IMR-90 (cell line): ENCODE measurements around the gene G6PC2.

ENCODE experiments used
- CEBPB ChIP-seq: IDR thresholded peaks from 2 replicates; pipeline ENCODE4 v1.6.1; 2012; ENCODE audit warnings: low read depth, low read length, improper control_type of control experiment
- FOS ChIP-seq: fragments of 150-350 bp; IDR thresholded peaks from 2 replicates; pipeline ENCODE4 v1.6.1; 2016; ENCODE audit warnings: low read depth, low read length
- MAFK ChIP-seq: IDR thresholded peaks from 2 replicates; pipeline ENCODE4 v1.6.1; 2012; ENCODE audit warnings: low read depth, low read length, improper control_type of control experiment
- POLR2A ChIP-seq: IDR thresholded peaks from 2 replicates; pipeline ENCODE4 v1.6.1; 2012; ENCODE audit warnings: mild to moderate bottlenecking, low read depth, low read length
- RAD21 ChIP-seq: IDR thresholded peaks from 2 replicates; pipeline ENCODE4 v1.6.1; 2012; ENCODE audit warnings: low read length, improper control_type of control experiment
- RCOR1 ChIP-seq: IDR thresholded peaks from 2 replicates; pipeline ENCODE4 v1.6.1; 2012; ENCODE audit warnings: mild to moderate bottlenecking, low read length, improper control_type of control experiment; ENCODE audit not compliant: insufficient replicate concordance
- RFX5 ChIP-seq: IDR thresholded peaks from 2 replicates; pipeline ENCODE4 v1.8.0; 2012; ENCODE audit warnings: low read depth, mild to moderate bottlenecking, low read length, moderate library complexity
- TF ChIP-seq, protein P1 (sequence below): conservative IDR thresholded peaks from 2 replicates; pipeline ENCODE4 v1.5.1; 2012; ENCODE audit warnings: mild to moderate bottlenecking, low read depth, low read length, improper control_type of control experiment
- TF ChIP-seq, protein P2 (sequence below): fragments of 150-350 bp; IDR thresholded peaks from 2 replicates; pipeline ENCODE4 v1.6.1; 2017; ENCODE audit warnings: mild to moderate bottlenecking, antibody characterized with exemption, low read length, low read depth
- TF ChIP-seq, protein P3 (sequence below): fragments of 150-350 bp; IDR thresholded peaks from 2 replicates; pipeline ENCODE4 v1.6.1; 2016; ENCODE audit warnings: low read depth, mild to moderate bottlenecking, low read length, moderate library complexity, borderline replicate concordance

DNA sequence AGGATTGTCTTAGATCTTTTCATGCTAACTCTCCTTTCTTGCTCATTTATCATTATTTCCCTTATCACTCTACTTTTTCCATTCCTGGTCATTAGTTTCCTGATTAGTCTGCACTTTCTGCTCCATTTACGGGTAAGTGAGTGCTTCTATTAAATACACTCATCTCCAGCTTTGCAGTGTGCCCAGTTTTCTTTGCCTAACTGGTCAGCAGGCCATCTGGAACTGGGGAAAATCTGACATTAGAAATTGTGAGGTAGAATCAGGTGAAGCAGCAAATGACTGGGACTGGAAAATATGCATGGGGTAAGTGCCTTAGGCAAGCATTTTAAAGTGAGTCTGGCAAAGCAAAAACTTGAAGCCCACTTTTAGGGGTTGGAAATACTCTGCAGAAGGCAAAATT lies 29.2 kb downstream of the G6PC2 start:
- TF ChIP-seq RAD21 (no peak), POLR2A (no peak), RFX5 (no peak), RCOR1 (no peak), CEBPB (no peak), MAFK (no peak), FOS (no peak)
- TF ChIP-seq, protein P1, sequence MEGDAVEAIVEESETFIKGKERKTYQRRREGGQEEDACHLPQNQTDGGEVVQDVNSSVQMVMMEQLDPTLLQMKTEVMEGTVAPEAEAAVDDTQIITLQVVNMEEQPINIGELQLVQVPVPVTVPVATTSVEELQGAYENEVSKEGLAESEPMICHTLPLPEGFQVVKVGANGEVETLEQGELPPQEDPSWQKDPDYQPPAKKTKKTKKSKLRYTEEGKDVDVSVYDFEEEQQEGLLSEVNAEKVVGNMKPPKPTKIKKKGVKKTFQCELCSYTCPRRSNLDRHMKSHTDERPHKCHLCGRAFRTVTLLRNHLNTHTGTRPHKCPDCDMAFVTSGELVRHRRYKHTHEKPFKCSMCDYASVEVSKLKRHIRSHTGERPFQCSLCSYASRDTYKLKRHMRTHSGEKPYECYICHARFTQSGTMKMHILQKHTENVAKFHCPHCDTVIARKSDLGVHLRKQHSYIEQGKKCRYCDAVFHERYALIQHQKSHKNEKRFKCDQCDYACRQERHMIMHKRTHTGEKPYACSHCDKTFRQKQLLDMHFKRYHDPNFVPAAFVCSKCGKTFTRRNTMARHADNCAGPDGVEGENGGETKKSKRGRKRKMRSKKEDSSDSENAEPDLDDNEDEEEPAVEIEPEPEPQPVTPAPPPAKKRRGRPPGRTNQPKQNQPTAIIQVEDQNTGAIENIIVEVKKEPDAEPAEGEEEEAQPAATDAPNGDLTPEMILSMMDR = no peak
- TF ChIP-seq, protein P2, sequence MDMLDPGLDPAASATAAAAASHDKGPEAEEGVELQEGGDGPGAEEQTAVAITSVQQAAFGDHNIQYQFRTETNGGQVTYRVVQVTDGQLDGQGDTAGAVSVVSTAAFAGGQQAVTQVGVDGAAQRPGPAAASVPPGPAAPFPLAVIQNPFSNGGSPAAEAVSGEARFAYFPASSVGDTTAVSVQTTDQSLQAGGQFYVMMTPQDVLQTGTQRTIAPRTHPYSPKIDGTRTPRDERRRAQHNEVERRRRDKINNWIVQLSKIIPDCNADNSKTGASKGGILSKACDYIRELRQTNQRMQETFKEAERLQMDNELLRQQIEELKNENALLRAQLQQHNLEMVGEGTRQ = no peak
- TF ChIP-seq, protein P3, sequence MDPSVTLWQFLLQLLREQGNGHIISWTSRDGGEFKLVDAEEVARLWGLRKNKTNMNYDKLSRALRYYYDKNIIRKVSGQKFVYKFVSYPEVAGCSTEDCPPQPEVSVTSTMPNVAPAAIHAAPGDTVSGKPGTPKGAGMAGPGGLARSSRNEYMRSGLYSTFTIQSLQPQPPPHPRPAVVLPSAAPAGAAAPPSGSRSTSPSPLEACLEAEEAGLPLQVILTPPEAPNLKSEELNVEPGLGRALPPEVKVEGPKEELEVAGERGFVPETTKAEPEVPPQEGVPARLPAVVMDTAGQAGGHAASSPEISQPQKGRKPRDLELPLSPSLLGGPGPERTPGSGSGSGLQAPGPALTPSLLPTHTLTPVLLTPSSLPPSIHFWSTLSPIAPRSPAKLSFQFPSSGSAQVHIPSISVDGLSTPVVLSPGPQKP = no peak
